Type B pancreatic cell (in vitro differentiated cells): Measurements from ENCODE around the gene LRRK1. TPM values are rescaled to one million over a fixed set of nuclear protein-coding genes. Genes with fewer than 3 reads are reported as not detected.

ENCODE experiments used
- DNase-seq: peaks from one replicate; pipeline ENCODE4 v3.0.0; 2021; ENCODE audit warnings: mixed read lengths; ENCODE audit not compliant: unreplicated experiment; ENCODE audit errors: extremely low spot score
- H3K27ac Mint-ChIP-seq: 2 replicates; pipeline ENCODE4 v1.8.0; 2021; ENCODE audit warnings: mild to moderate bottlenecking, mixed read lengths
- H3K27me3 Mint-ChIP-seq: 2 replicates; pipeline ENCODE4 v1.8.0; 2021; ENCODE audit warnings: mixed read lengths
- H3K36me3 Mint-ChIP-seq: 2 replicates; pipeline ENCODE4 v1.8.0; 2021; ENCODE audit warnings: mixed read lengths
- H3K4me1 Mint-ChIP-seq: one replicate; pipeline ENCODE4 v1.8.0; 2021; ENCODE audit warnings: mixed read lengths; ENCODE audit not compliant: unreplicated experiment
- H3K4me3 Mint-ChIP-seq: 2 replicates; pipeline ENCODE4 v1.8.0; 2021; ENCODE audit warnings: mild to moderate bottlenecking, mixed read lengths
- H3K9me3 Mint-ChIP-seq: 2 replicates; pipeline ENCODE4 v1.8.0; 2021; ENCODE audit warnings: mixed read lengths
- total RNA-seq: library from RNA; stranded (reverse); gene quantifications from 2 replicates; pipeline ENCODE4 v1.2.1, GENCODE V29; 2021; ENCODE audit warnings: low replicate concordance
- TF ChIP-seq, protein P1 (sequence below): fragments of 200-600 bp; sonication (generic); conservative IDR thresholded peaks from 2 replicates; pipeline ENCODE4 v1.5.0; 2021; ENCODE audit warnings: antibody characterized with exemption, mild to moderate bottlenecking

LRRK1 gene
- total RNA-seq, 1 donor from 2014 or later, result 2.0 TPM

DNA sequence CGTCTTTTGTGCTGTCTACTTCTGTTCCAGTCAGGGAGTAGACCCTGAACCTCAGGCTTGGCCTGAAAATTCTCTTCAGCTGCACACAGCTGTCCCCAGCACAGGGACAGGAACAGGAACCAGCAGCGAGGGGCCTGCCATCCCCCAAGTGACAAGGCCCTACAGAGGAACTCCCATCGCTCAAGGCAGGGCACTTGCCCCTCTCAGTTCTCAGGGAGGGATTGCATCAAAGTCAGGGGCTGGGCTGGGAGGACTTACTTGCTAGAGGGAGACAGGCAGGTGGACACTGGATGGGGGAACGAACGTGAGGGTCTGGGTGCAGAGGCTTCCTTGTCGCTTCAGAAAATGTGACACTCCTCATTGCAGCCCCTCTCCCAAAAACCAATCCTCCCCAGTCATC, 169.1 kb downstream of the LRRK1 start:
- Mint-ChIP-seq H3K27me3 (peaks cover 3% of the 10 kb centered on the region), H3K4me1 (peaks cover 36% of the 10 kb centered on the region), H3K9me3 (no peaks in the 10 kb centered on the region), H3K36me3 (no peaks in the 10 kb centered on the region), H3K27ac (no peak overlapping the region), H3K4me3 (no peak overlapping the region)
- TF ChIP-seq, protein P1, sequence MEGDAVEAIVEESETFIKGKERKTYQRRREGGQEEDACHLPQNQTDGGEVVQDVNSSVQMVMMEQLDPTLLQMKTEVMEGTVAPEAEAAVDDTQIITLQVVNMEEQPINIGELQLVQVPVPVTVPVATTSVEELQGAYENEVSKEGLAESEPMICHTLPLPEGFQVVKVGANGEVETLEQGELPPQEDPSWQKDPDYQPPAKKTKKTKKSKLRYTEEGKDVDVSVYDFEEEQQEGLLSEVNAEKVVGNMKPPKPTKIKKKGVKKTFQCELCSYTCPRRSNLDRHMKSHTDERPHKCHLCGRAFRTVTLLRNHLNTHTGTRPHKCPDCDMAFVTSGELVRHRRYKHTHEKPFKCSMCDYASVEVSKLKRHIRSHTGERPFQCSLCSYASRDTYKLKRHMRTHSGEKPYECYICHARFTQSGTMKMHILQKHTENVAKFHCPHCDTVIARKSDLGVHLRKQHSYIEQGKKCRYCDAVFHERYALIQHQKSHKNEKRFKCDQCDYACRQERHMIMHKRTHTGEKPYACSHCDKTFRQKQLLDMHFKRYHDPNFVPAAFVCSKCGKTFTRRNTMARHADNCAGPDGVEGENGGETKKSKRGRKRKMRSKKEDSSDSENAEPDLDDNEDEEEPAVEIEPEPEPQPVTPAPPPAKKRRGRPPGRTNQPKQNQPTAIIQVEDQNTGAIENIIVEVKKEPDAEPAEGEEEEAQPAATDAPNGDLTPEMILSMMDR, result no peak
- DNase-seq, result no peak

DNA sequence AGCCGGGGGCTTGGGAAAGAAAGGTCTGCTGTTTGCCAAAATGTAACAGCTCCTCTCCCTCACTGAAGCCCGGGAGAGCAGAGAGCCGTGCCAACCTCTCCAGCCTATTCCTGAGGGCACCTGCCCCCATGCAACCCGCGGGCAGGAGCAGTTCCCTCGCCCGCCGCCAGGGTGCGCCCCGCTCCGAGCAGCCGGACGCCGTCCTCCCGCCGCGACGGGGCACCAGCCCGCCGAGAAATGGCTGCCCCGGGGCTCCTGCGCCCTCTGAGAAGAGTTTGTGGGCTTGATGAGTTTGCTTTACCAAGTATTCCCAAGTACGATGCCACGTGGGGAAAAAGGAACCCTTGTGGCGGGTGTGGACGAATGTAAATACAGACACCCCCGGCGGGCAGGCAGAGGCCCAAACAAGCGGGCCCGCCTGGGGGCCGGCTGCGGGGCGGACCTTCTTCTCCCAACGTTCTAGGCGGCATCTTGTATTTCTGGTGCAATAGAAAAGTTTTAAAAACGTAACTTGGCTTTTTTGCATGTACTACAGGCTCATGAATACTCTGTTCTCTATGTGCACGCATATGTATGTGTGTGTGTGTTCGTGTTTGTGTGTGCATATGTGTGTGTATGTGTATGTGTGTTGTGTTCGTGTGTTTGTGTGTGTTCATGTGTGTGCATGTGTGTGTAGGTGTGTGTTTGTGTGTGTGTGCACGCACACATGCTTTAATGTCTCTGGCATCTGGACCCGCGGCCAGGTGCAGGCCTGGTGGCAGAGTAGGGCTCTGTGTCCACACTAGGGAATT, 169.8 kb downstream of the LRRK1 start:
- Mint-ChIP-seq H3K27ac (peak overlapping the region; percentile 50), H3K36me3 (no peaks in the 10 kb centered on the region), H3K4me1 (peaks cover 36% of the 10 kb centered on the region), H3K9me3 (no peaks in the 10 kb centered on the region), H3K4me3 (peak overlapping the region; percentile 12), H3K27me3 (no peaks in the 10 kb centered on the region)
- no peak for DNase-seq
- TF ChIP-seq, protein P1, result peak; percentile 98

DNA sequence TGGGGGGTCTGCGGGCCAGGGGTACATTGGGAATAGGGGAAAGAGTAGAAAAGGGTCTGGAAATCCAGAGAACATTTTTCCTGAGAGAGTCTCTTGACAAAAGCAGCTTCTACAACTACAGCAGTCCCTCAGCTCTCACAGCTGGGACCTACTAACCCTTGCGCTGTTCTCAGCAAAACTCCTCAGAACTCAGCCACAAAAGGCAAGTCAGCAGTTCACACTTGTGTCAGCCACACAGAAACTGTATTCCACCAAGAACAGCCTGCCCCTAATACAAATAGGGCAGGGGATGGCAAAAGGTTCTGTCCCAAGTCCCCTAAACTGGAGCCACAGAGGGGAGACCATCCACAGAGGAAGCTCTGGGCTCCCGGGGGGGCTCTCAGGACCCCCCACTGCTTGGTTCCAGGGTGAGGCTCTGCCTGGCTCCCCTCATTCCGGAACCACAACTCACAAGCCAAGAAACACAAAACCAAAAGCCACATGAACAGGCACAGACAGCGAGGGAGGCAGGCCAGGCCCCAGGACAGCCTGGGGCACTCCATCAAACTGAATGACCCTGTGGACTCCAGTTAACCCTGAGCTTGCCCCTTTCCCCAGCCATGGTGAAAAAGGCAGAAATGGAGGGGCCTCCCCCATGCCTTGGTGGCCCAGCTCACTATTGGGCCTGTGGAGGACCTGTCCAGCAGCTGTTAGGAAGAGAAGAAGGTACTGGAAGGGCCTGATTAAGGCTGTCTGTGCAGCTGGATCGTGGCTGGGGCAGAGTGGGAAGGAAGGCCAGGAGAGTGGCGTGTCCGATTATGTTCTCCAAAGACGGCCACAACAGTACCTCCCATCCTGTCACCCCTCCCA, 170.6 kb downstream of the LRRK1 start:
- peaks cover 36% of the 10 kb centered on the region for H3K4me1 Mint-ChIP-seq
- H3K4me3 Mint-ChIP-seq, result no peak overlapping the region
- no peaks in the 10 kb centered on the region for H3K36me3 Mint-ChIP-seq
- no peaks in the 10 kb centered on the region for H3K27me3 Mint-ChIP-seq
- no peaks in the 10 kb centered on the region for H3K9me3 Mint-ChIP-seq
- no peak for DNase-seq
- TF ChIP-seq, protein P1, result no peak
- peak overlapping the region; percentile 50 for H3K27ac Mint-ChIP-seq

DNA sequence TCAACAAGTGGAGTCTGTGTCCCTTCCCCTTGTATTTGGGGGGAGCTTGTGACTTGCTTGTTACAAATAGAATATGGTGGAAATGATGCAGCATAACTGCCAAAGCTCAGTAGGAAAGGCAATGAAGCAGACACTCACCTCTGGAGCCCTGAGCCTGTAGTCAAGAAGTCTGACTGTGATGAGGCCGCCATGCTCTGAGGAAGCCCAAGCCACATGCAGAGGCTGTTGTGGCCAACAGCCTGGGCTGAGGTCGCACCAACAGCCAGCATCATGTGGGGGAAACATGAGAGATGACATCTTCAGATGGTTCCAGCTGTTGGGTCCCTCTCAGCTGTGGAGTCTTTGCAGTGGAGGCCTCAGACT, 171.3 kb downstream of the LRRK1 start:
- H3K36me3 Mint-ChIP-seq, result no peaks in the 10 kb centered on the region
- no peak overlapping the region for H3K27ac Mint-ChIP-seq
- peaks cover 36% of the 10 kb centered on the region for H3K4me1 Mint-ChIP-seq
- no peak overlapping the region for H3K4me3 Mint-ChIP-seq
- no peak for DNase-seq
- no peaks in the 10 kb centered on the region for H3K9me3 Mint-ChIP-seq
- TF ChIP-seq, protein P1, result no peak
- no peaks in the 10 kb centered on the region for H3K27me3 Mint-ChIP-seq

DNA sequence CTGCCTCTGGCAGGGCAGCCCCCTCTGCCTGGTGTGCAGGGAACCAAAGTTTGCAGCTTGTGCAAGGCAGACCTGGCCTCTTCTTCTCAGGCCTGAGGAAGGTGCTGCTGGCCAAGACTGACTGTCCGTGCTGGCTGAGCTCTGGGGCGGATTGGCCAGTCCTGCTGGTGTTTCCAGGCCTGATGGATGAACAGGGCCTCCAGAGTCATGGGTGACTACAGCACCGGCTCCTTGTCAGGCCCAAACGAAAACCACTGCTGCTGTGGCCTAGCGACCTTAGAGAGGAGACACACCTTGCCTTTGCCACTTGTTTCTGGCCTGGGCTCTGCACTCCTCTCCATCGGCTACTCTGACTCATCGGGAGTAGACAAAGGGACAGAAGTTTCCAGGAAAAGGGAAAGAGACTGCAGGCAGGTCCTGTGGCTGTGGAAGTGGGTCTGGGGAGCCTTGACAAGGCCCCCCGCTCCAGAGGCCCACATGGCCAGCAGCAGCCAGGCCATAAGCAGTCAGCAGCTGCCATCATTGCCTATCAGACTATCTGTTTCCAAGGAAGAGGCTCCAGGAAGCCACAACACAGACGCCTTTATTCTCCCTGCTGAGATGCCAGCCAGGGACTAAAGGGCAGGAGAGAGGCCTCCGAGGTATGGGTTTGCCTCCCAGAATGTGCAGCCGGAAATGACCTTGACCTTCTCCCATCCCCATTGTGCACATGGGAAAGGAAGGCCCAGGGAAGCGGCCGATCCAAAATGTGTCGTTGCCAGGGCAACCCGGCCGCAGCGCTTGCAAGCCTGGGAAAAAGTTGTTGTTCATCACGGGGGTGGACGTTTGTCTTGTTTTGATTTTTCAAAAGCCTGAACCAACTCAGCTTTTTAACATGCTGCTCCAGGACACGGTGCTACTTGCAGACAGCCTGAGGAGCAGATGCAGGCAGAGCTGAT, 172.2 kb downstream of the LRRK1 start:
- H3K9me3 Mint-ChIP-seq, result no peaks in the 10 kb centered on the region
- DNase-seq, result no peak
- TF ChIP-seq, protein P1, result no peak
- H3K36me3 Mint-ChIP-seq, result no peaks in the 10 kb centered on the region
- no peaks in the 10 kb centered on the region for H3K27me3 Mint-ChIP-seq
- peaks cover 36% of the 10 kb centered on the region for H3K4me1 Mint-ChIP-seq
- H3K4me3 Mint-ChIP-seq, result peak overlapping the region; percentile 11
- H3K27ac Mint-ChIP-seq, result no peak overlapping the region
